ENCODE results near the gene HMGXB4.

DNA sequence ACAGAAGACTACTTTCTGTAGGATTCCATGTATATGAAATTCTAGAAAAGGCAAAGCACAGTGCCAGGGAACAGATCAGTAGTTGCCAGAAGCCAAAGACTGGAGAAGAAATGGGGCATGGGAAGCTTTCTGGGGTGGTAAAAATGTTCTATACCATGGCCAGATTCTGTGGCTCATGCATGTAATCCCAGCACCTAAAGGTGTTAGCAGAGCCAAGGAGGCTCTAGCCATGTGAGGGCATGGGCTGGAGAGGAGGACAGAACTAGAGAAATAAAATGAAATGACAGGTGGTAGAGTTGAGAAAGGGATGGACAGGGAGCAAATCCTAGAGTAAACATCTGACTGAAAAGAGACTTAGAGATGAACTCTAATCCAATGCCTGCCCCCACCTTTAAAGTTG lies 26.9 kb upstream of the HMGXB4 start:
- no peak for TF ChIP-seq CTCF (conservative IDR thresholded peaks at IDR 0.05; ENCODE audit: low read depth in 2 of 2)
- no peak for TF ChIP-seq EZH2 (IDR thresholded peaks at IDR 0.05; ENCODE audit: low read depth, unreplicated experiment)
- TF ChIP-seq, protein P1, sequence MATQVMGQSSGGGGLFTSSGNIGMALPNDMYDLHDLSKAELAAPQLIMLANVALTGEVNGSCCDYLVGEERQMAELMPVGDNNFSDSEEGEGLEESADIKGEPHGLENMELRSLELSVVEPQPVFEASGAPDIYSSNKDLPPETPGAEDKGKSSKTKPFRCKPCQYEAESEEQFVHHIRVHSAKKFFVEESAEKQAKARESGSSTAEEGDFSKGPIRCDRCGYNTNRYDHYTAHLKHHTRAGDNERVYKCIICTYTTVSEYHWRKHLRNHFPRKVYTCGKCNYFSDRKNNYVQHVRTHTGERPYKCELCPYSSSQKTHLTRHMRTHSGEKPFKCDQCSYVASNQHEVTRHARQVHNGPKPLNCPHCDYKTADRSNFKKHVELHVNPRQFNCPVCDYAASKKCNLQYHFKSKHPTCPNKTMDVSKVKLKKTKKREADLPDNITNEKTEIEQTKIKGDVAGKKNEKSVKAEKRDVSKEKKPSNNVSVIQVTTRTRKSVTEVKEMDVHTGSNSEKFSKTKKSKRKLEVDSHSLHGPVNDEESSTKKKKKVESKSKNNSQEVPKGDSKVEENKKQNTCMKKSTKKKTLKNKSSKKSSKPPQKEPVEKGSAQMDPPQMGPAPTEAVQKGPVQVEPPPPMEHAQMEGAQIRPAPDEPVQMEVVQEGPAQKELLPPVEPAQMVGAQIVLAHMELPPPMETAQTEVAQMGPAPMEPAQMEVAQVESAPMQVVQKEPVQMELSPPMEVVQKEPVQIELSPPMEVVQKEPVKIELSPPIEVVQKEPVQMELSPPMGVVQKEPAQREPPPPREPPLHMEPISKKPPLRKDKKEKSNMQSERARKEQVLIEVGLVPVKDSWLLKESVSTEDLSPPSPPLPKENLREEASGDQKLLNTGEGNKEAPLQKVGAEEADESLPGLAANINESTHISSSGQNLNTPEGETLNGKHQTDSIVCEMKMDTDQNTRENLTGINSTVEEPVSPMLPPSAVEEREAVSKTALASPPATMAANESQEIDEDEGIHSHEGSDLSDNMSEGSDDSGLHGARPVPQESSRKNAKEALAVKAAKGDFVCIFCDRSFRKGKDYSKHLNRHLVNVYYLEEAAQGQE (IDR thresholded peaks at IDR 0.05; ENCODE audit: unreplicated experiment): no peak
- TF ChIP-seq EZH2phosphoT487 (IDR thresholded peaks at IDR 0.05; ENCODE audit: unreplicated experiment): no peak
- TF ChIP-seq ZNF114 (CRISPR knock-in tag; IDR thresholded peaks at IDR 0.05): no peak
- no peak for TF ChIP-seq CREB1 (CRISPR knock-in tag; IDR thresholded peaks at IDR 0.05; ENCODE audit: low read depth)
- TF ChIP-seq POLR2AphosphoS5 (IDR thresholded peaks at IDR 0.05; ENCODE audit: low read depth): no peak
- TF ChIP-seq JUNB (IDR thresholded peaks at IDR 0.05; ENCODE audit: unreplicated experiment): no peak
- TF ChIP-seq, protein P2, sequence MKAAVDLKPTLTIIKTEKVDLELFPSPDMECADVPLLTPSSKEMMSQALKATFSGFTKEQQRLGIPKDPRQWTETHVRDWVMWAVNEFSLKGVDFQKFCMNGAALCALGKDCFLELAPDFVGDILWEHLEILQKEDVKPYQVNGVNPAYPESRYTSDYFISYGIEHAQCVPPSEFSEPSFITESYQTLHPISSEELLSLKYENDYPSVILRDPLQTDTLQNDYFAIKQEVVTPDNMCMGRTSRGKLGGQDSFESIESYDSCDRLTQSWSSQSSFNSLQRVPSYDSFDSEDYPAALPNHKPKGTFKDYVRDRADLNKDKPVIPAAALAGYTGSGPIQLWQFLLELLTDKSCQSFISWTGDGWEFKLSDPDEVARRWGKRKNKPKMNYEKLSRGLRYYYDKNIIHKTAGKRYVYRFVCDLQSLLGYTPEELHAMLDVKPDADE (IDR thresholded peaks at IDR 0.05): no peak
